H1 (cell line): ENCODE data around the gene ETF1. TPM values are rescaled to one million over a fixed set of nuclear protein-coding genes. Genes with fewer than 3 reads are reported as not detected.

ENCODE experiments used
- CTCF ChIA-PET: fragments of 300-600 bp; sonication (Branson Sonifier 250); formaldehyde crosslinking; loops from one replicate; lab custom pipeline; 2021; ENCODE audit not compliant: partially characterized antibody; lab: Charles Lee
- POLR2A ChIA-PET: fragments of 300-600 bp; sonication (Branson Sonifier 250); formaldehyde crosslinking; loops from one replicate; lab custom pipeline; 2021; ENCODE audit warnings: inconsistent platforms; ENCODE audit not compliant: partially characterized antibody; lab: Charles Lee
- DNase-seq, 2 experiments: peaks; one replicate each; pipeline versions ENCODE4 v3.0.0 to v3.0.0-alpha.2; 2010 to 2022; ENCODE audit warnings: low spot score in 2 of 2, low read depth in 1 of 2, mixed read lengths in 1 of 2
- FAIRE-seq: peaks from 2 replicates; lab custom pipeline; 2011; peaks lifted over from hg19 to GRCh38; lab: Jason Lieb, UNC
- H2AFZ ChIP-seq: 2 replicates; pipeline ENCODE4 v1.8.1; 2012; ENCODE audit warnings: low read length, inconsistent platforms
- H2AK5ac ChIP-seq: 2 replicates; pipeline ENCODE4 v1.6.1; 2013; ENCODE audit warnings: low read depth, low read length
- H2BK120ac ChIP-seq: replicated peaks from 2 replicates; pipeline ENCODE3; 2013; ENCODE audit warnings: low read depth, low read length, inconsistent platforms
- H2BK12ac ChIP-seq: 2 replicates; pipeline ENCODE4 v1.6.1; 2013; ENCODE audit warnings: low read depth, low read length
- H2BK15ac ChIP-seq: 2 replicates; pipeline ENCODE4 v1.6.1; 2013; ENCODE audit warnings: low read length
- H2BK20ac ChIP-seq: 2 replicates; pipeline ENCODE4 v1.6.1; 2013; ENCODE audit warnings: low read length
- H2BK5ac ChIP-seq: 2 replicates; pipeline ENCODE4 v1.6.1; 2013; ENCODE audit warnings: low read depth, low read length
- H3K14ac ChIP-seq: 2 replicates; pipeline ENCODE4 v1.6.1; 2013; ENCODE audit warnings: inconsistent platforms; ENCODE audit not compliant: insufficient read length
- H3K18ac ChIP-seq: 2 replicates; pipeline ENCODE4 v1.6.1; 2013; ENCODE audit warnings: low read length; ENCODE audit errors: extremely low read depth
- H3K23ac ChIP-seq: 2 replicates; pipeline ENCODE4 v1.6.1; 2013; ENCODE audit warnings: inconsistent platforms; ENCODE audit not compliant: insufficient read length
- H3K23me2 ChIP-seq: 2 replicates; pipeline ENCODE4 v1.6.1; 2013; ENCODE audit warnings: low read depth, low read length
- H3K27ac ChIP-seq: 2 replicates; pipeline ENCODE4 v1.6.1; 2011; ENCODE audit warnings: low read depth, low read length, inconsistent platforms
- H3K27me3 ChIP-seq, 4 experiments: replicated peaks in 1 of 4; 1 replicate in 1 of 4; 2 replicates in 3 of 4; pipeline versions ENCODE4 v1.6.1 to v1.8.1; 2011 to 2013; ENCODE audit warnings: low read length in 3 of 4, mild to moderate bottlenecking in 3 of 4, inconsistent platforms in 2 of 4, mixed read lengths in 2 of 4, moderate library complexity in 1 of 4; ENCODE audit not compliant: control insufficient read depth in 3 of 4, insufficient read depth in 3 of 4; ENCODE audit errors: extremely low read depth in 1 of 4
- H3K36me3 ChIP-seq, 4 experiments: 2 replicates each; pipeline versions ENCODE4 v1.6.1 to v1.8.1; 2011 to 2013; ENCODE audit warnings: mild to moderate bottlenecking in 4 of 4, low read length in 3 of 4, moderate library complexity in 2 of 4, control low read depth in 1 of 4, inconsistent platforms in 1 of 4; ENCODE audit not compliant: insufficient read depth in 4 of 4, control insufficient read depth in 2 of 4
- H3K4ac ChIP-seq: replicated peaks from 2 replicates; pipeline ENCODE3; 2013; ENCODE audit warnings: low read length, low read depth, mixed read lengths, inconsistent platforms; ENCODE audit not compliant: insufficient read length
- H3K4me1 ChIP-seq, 4 experiments: replicated peaks in 1 of 4; 1 replicate in 1 of 4; 2 replicates in 3 of 4; pipeline versions ENCODE4 v1.6.1 to v1.8.1; 2011 to 2013; ENCODE audit warnings: low read length in 3 of 4, inconsistent platforms in 2 of 4, mixed read lengths in 1 of 4; ENCODE audit not compliant: insufficient read depth in 4 of 4, control insufficient read depth in 3 of 4
- H3K4me2 ChIP-seq, 2 experiments: 2 replicates each; pipeline versions ENCODE4 v1.6.1 to v1.8.1; 2011 to 2013; ENCODE audit warnings: low read depth in 2 of 2, low read length in 2 of 2, control low read depth in 1 of 2, inconsistent platforms in 1 of 2, mild to moderate bottlenecking in 1 of 2; ENCODE audit not compliant: insufficient read depth in 1 of 2
- H3K4me3 ChIP-seq, 4 experiments: fragments of 200-600, 300-600 bp in 1 of 4; sonication (generic), shearing (Covaris generic), sonication (Bioruptor Twin) in 1 of 4; 2 replicates each; pipeline versions ENCODE4 v1.5.1 to v1.8.1; 2011 to 2016; ENCODE audit warnings: low read length in 4 of 4, low read depth in 3 of 4, control low read depth in 2 of 4, inconsistent platforms in 2 of 4, mild to moderate bottlenecking in 2 of 4, mixed read lengths in 1 of 4, moderate library complexity in 1 of 4; ENCODE audit not compliant: insufficient read depth in 2 of 4; ENCODE audit errors: extremely low read depth in 1 of 4
- H3K56ac ChIP-seq: replicated peaks from 2 replicates; pipeline ENCODE3; 2013; ENCODE audit warnings: low read depth, mild to moderate bottlenecking, mixed read lengths, low read length, inconsistent platforms; ENCODE audit not compliant: insufficient read length
- H3K79me1 ChIP-seq: 2 replicates; pipeline ENCODE4 v1.6.1; 2013; ENCODE audit warnings: low read depth, low read length, control low read depth
- H3K79me2 ChIP-seq, 2 experiments: 2 replicates each; pipeline versions ENCODE4 v1.6.1 to v1.8.1; 2012 to 2013; ENCODE audit warnings: low read length in 2 of 2, mild to moderate bottlenecking in 2 of 2, inconsistent platforms in 1 of 2; ENCODE audit not compliant: insufficient read depth in 2 of 2, control insufficient read depth in 1 of 2
- H3K9ac ChIP-seq, 4 experiments: replicated peaks in 1 of 4; 1 replicate in 1 of 4; 2 replicates in 3 of 4; pipeline versions ENCODE4 v1.6.1 to v1.8.1; 2011 to 2013; ENCODE audit warnings: low read depth in 3 of 4, low read length in 3 of 4, control low read depth in 2 of 4, mild to moderate bottlenecking in 2 of 4, moderate library complexity in 2 of 4, inconsistent platforms in 1 of 4; ENCODE audit errors: extremely low read depth in 1 of 4
- H3K9me3 ChIP-seq, 2 experiments: 2 replicates each; pipeline versions ENCODE4 v1.6.1 to v1.8.1; 2012 to 2013; ENCODE audit warnings: mild to moderate bottlenecking in 2 of 2, moderate library complexity in 2 of 2, control low read depth in 1 of 2, inconsistent platforms in 1 of 2, low read depth in 1 of 2, low read length in 1 of 2, mixed read lengths in 1 of 2; ENCODE audit not compliant: insufficient read depth in 2 of 2
- H4K20me1 ChIP-seq, 2 experiments: replicated peaks in 1 of 2; 2 replicates each; pipeline versions ENCODE3 to v1.8.1; 2011 to 2013; ENCODE audit warnings: inconsistent platforms in 2 of 2, low read length in 2 of 2, mild to moderate bottlenecking in 1 of 2; ENCODE audit not compliant: insufficient read depth in 2 of 2, control insufficient read depth in 1 of 2
- H4K5ac ChIP-seq: 2 replicates; pipeline ENCODE4 v1.6.1; 2013; ENCODE audit warnings: low read length, low read depth, mixed read lengths, inconsistent platforms; ENCODE audit not compliant: insufficient read length
- H4K8ac ChIP-seq: 2 replicates; pipeline ENCODE4 v1.8.0; 2013; ENCODE audit warnings: mild to moderate bottlenecking, moderate library complexity, low read length, inconsistent platforms; ENCODE audit not compliant: insufficient read depth; ENCODE audit errors: extremely low read depth
- H4K91ac ChIP-seq: replicated peaks from 2 replicates; pipeline ENCODE3; 2013; ENCODE audit warnings: low read length, mixed read lengths, inconsistent platforms; ENCODE audit not compliant: insufficient read length
- ASH2L ChIP-seq: fragments of 200-600, 300-600 bp; sonication (generic); IDR thresholded peaks from one replicate; pipeline ENCODE4 v1.7.1; 2017; ENCODE audit warnings: low read length
- BCL11A ChIP-seq, 2 experiments: IDR thresholded peaks; one replicate each; pipeline ENCODE4 v1.6.1; 2011; ENCODE audit warnings: low read depth in 2 of 2, low read length in 2 of 2, mild to moderate bottlenecking in 2 of 2
- BRCA1 ChIP-seq: IDR thresholded peaks from 2 replicates; pipeline ENCODE4 v1.6.1; 2012; ENCODE audit warnings: low read depth, low read length, improper control_type of control experiment
- CBX8 ChIP-seq: fragments of 300-800, 300-1000 bp; sonication (generic); IDR thresholded peaks from 2 replicates; pipeline ENCODE4 v1.7.1; 2016; ENCODE audit warnings: low read depth, low read length, borderline replicate concordance
- CHD1 ChIP-seq: IDR thresholded peaks from 2 replicates; pipeline ENCODE4 v1.6.1; 2012; ENCODE audit warnings: low read depth, low read length, improper control_type of control experiment
- JUN ChIP-seq: IDR thresholded peaks from 2 replicates; pipeline ENCODE4 v1.6.1; 2011; ENCODE audit warnings: low read depth, mild to moderate bottlenecking, improper control_type of control experiment, low read length
- KDM1A ChIP-seq: fragments of 200-600, 300-600 bp; sonication (generic); IDR thresholded peaks from 2 replicates; pipeline ENCODE4 v1.7.1; 2016; ENCODE audit warnings: mild to moderate bottlenecking, low read length, borderline replicate concordance
- KDM5A ChIP-seq: fragments of 200-600 bp; IDR thresholded peaks from 2 replicates; pipeline ENCODE4 v1.7.1; 2012; ENCODE audit warnings: mild to moderate bottlenecking, low read length, inconsistent platforms, mixed read lengths
- RXRA ChIP-seq: IDR thresholded peaks from 2 replicates; pipeline ENCODE4 v1.6.1; 2011; ENCODE audit warnings: low read depth, mild to moderate bottlenecking, low read length, moderate library complexity; ENCODE audit not compliant: insufficient read depth
- SP1 ChIP-seq: IDR thresholded peaks from 2 replicates; pipeline ENCODE4 v1.6.1; 2011; ENCODE audit warnings: low read depth, low read length
- WGBS, 2 experiments: shearing (Covaris generic) in 1 of 2; methylation state at CpG; one replicate each; pipeline versions ENCODE4 v1.1.6 to v1.1.7; 2013 to 2015; ENCODE audit warnings: low lambda C conversion rate in 2 of 2, mixed read lengths in 2 of 2, inconsistent platforms in 1 of 2, low coverage in 1 of 2, missing lambda C conversion rate in 1 of 2; ENCODE audit not compliant: insufficient replicate concordance in 2 of 2, insufficient coverage in 1 of 2, insufficient read length in 1 of 2; ENCODE audit errors: extremely low coverage in 1 of 2, missing lambda C conversion rate in 1 of 2; 5-methylcytosine and 5-hydroxymethylcytosine counted together
- polyA plus RNA-seq, 7 experiments: library from polyadenylated mRNA; depleted of rRNA in 3 of 7; stranded (reverse) in 5 of 7; unstranded in 2 of 7; fragments of >200 nt in 5 of 7; fragments of 200-250 nt in 2 of 7; gene quantifications; 1 replicate in 5 of 7; 2 replicates in 1 of 7; 4 replicates in 1 of 7; pipeline versions ENCODE4 v1.2.1 to v1.2.3, GENCODE V29; 2011 to 2013; ENCODE audit warnings: missing spikeins in 2 of 7, mixed read lengths in 2 of 7
- total RNA-seq: library from RNA; stranded (reverse); fragmentation: NEBNext Ultra II Directional; extraction: Animal tissue kit (Norgen Biotek cat#: 25700); gene quantifications from 2 replicates; pipeline ENCODE4 v1.2.1, GENCODE V29; 2021
- TF ChIP-seq, protein P1 (sequence below), 3 experiments: IDR thresholded peaks; 1 replicate in 2 of 3; 2 replicates in 1 of 3; pipeline versions ENCODE4 v1.5.1 to v1.6.1; 2011; ENCODE audit warnings: low read length in 3 of 3, mild to moderate bottlenecking in 3 of 3, inconsistent platforms in 2 of 3, low read depth in 1 of 3, moderate library complexity in 1 of 3; ENCODE audit not compliant: insufficient read depth in 1 of 3; ENCODE audit errors: control extremely low read depth in 1 of 3

The ETF1 gene
- total and polyA plus RNA-seq, 2 of the 8 experiments (the other 6 are each of a cell fraction or from before 2014, with no cell fraction given): 50.5 to 168 TPM

- Histone ChIP-seq H2BK120ac (no peak overlapping the region), H3K23ac (no peak overlapping the region), H2AFZ (no peak overlapping the region), H2BK15ac (no peak overlapping the region), H2BK5ac (no peak overlapping the region), H2AK5ac (no peak overlapping the region), H4K20me1 (peaks cover 3 to 13% of the 10 kb centered on the region in 2 experiments), H2BK20ac (no peak overlapping the region), H3K79me2 (no peaks in the 10 kb centered on the region), H3K79me1 (no peaks in the 10 kb centered on the region), H2BK12ac (no peak overlapping the region), H3K56ac (no peak overlapping the region), H3K14ac (no peak overlapping the region), H3K4me2 (no peak overlapping the region), H3K4ac (no peak overlapping the region), H3K23me2 (no peaks in the 10 kb centered on the region), H3K27me3 (no peaks in the 10 kb centered on the region), H4K91ac (no peak overlapping the region), H3K4me1 (no peaks in the 10 kb centered on the region), H3K36me3 (peaks cover 23 to 66% (median 50%) of the 10 kb centered on the region in 4 experiments), H3K9ac (no peak overlapping the region), H3K9me3 (no peaks in the 10 kb centered on the region), H4K5ac (no peak overlapping the region), H3K4me3 (no peak overlapping the region), H3K18ac (no peak overlapping the region), H4K8ac (no peak overlapping the region), H3K27ac (no peak overlapping the region)
- DNase-seq (no peak), FAIRE-seq (no peak)
- TF ChIP-seq SP1: no peak
- TF ChIP-seq BRCA1: no peak
- TF ChIP-seq RXRA: no peak
- TF ChIP-seq, protein P1, sequence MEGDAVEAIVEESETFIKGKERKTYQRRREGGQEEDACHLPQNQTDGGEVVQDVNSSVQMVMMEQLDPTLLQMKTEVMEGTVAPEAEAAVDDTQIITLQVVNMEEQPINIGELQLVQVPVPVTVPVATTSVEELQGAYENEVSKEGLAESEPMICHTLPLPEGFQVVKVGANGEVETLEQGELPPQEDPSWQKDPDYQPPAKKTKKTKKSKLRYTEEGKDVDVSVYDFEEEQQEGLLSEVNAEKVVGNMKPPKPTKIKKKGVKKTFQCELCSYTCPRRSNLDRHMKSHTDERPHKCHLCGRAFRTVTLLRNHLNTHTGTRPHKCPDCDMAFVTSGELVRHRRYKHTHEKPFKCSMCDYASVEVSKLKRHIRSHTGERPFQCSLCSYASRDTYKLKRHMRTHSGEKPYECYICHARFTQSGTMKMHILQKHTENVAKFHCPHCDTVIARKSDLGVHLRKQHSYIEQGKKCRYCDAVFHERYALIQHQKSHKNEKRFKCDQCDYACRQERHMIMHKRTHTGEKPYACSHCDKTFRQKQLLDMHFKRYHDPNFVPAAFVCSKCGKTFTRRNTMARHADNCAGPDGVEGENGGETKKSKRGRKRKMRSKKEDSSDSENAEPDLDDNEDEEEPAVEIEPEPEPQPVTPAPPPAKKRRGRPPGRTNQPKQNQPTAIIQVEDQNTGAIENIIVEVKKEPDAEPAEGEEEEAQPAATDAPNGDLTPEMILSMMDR (IDR thresholded peaks at IDR 0.05; ENCODE audit: control extremely low read depth in 1 of 3, insufficient read depth in 1 of 3, low read depth in 1 of 3, low read length in 3 of 3): no peak
- no peak for TF ChIP-seq BCL11A (IDR thresholded peaks at IDR 0.05; ENCODE audit: low read depth in 2 of 2, low read length in 2 of 2)
- no peak for TF ChIP-seq ASH2L
- TF ChIP-seq KDM1A: no peak
- no peak for TF ChIP-seq KDM5A
- no peak for TF ChIP-seq JUN
- no peak for TF ChIP-seq CHD1
- TF ChIP-seq CBX8: no peak
- 89% methylated on average over 3 of the region's 3 CpGs; no CpG with 5 or more reads in 1 of the 2 experiments for WGBS, 2 experiments
- CTCF ChIA-PET: interaction anchor here (0.8 to 2.2 kb wide), 7 partner anchors 9 to 60 kb away, joined by 3 to 7 read pairs (median 4); partner anchors contain the start of gene ETF1
- POLR2A ChIA-PET: interaction anchor here (0.8 to 3.1 kb wide), 7 partner anchors 16 to 59 kb away, joined by 3 to 16 read pairs (median 4); partner anchors contain the start of gene EGR1
Observed at GRCh38 chr5:138508958-138509357, 34.1 kb downstream of the ETF1 start.
